ENCODE results near the gene IGFALS.

- no peak for TF ChIP-seq GATA2 (IDR thresholded peaks at IDR 0.05; ENCODE audit: low read depth, low read length)
- no peak for TF ChIP-seq GATA3 (IDR thresholded peaks at IDR 0.05; ENCODE audit: low read depth, low read length)
Observed at GRCh38 chr16:1751946-1752345, 41.6 kb downstream of the IGFALS start.
